IPS-20b (cell line): Measurements from ENCODE around the gene GNAO1.

ENCODE experiments used
- H3K27ac ChIP-seq: one replicate; pipeline ENCODE4 v1.5.1; 2013; ENCODE audit warnings: low read length
- H3K27me3 ChIP-seq: 2 replicates; pipeline ENCODE4 v1.6.1; 2013; ENCODE audit warnings: mild to moderate bottlenecking, low read length, inconsistent platforms; ENCODE audit not compliant: insufficient read depth
- H3K36me3 ChIP-seq: 2 replicates; pipeline ENCODE4 v1.6.1; 2013; ENCODE audit warnings: low read depth, mild to moderate bottlenecking, inconsistent platforms, low read length, moderate library complexity; ENCODE audit not compliant: insufficient read depth
- H3K4me1 ChIP-seq: 2 replicates; pipeline ENCODE4 v1.6.1; 2013; ENCODE audit warnings: mild to moderate bottlenecking, control low read depth, inconsistent platforms, low read length, moderate library complexity; ENCODE audit not compliant: insufficient read depth
- H3K4me3 ChIP-seq: 2 replicates; pipeline ENCODE4 v1.5.1; 2013; ENCODE audit warnings: mild to moderate bottlenecking, low read length, inconsistent platforms
- H3K9ac ChIP-seq: 2 replicates; pipeline ENCODE4 v1.6.1; 2013; ENCODE audit warnings: low read depth, mild to moderate bottlenecking, inconsistent platforms, low read length, moderate library complexity
- H3K9me3 ChIP-seq: 2 replicates; pipeline ENCODE4 v1.6.1; 2013; ENCODE audit warnings: mild to moderate bottlenecking, low read depth, low read length, inconsistent platforms; ENCODE audit not compliant: insufficient read depth

Gene GNAO1

DNA sequence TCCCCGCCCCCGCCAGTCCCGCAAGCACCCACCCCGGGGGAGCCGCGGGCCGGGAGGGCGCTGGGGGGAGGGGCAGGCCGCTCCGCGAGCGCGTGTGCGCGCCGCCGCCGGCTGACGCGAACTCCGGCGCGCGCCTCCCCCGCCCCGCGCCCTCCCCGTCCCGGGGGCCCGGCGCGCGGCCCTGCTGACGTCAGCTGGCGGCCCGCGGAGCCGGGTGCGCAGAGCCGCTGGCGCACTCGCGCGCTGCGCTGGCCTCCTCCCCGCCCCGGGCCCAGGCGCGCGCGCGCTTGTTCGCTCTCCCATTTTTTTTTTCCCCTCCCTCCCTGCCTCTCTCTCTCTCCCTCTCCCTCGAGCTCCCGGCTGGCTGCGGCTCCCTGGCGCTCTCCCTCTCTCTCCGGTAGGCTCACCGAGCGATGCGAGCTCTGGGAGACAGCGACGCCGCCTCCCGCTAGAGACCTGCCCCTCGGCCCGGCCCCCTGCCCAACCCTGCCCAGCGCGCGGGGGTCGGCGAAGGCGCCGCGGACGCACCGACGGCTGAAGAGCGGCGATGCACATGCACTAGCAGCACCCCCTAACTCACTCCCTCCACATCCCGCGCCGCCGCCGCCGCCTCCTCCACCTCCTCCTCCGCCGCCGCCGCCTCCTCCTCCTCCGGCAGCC lies at the start of gene GNAO1:
Gene GNAO1, plus strand, starts transcription at position 334 of the 660 bp plus-strand sequence. CDS start 747 bp downstream, outside the sequence.
- Histone ChIP-seq H3K27ac (no peak within 1 kb of the TSS), H3K9ac (peak within 1 kb of the TSS; percentile 60; the same call in 1 of the 2 replicates)

DNA sequence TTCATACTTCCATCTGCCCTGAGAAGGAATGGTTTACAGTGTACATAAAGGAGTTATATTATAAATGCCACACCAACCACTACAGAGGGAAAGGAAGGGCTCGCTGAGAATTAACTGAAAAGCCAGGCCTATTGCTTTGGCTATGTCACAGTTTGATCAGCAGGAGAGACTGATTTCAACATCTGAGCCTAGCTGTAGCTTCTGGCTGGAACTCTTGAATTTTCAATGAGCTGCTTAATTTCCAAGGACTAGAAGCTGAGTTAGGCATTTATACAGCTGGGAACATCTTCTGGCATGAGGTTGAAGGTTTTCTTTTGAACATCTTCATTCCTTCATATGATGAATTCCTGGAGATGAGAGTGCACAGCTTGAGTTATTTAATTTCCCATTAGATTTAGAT lies 47.6 kb upstream of the GNAO1 start:
- Histone ChIP-seq H3K36me3 (no peaks in the 10 kb centered on the region), H3K9me3 (no peaks in the 10 kb centered on the region), H3K9ac (no peak overlapping the region), H3K4me1 (no peaks in the 10 kb centered on the region; the same call in 1 of the 2 replicates), H3K27me3 (no peaks in the 10 kb centered on the region), H3K4me3 (no peak overlapping the region), H3K27ac (no peak overlapping the region)

More for the DNA sequence above, at the start of gene GNAO1:
- peaks cover 57% of the 10 kb centered on the region for H3K27me3 ChIP-seq
- H3K4me1 ChIP-seq = peaks cover 24% of the 10 kb centered on the region; the same call in 1 of the 2 replicates
- peak within 1 kb of the TSS; percentile 85 for H3K4me3 ChIP-seq
- no peaks in the 10 kb centered on the region for H3K36me3 ChIP-seq
- no peaks in the 10 kb centered on the region for H3K9me3 ChIP-seq

GRCh38 chr16:56145369-56145768 lies 45.9 kb upstream of the GNAO1 start:
- Histone ChIP-seq H3K36me3 (no peaks in the 10 kb centered on the region), H3K4me3 (no peak overlapping the region), H3K4me1 (no peaks in the 10 kb centered on the region; the same call in 1 of the 2 replicates), H3K9ac (no peak overlapping the region), H3K27ac (no peak overlapping the region), H3K9me3 (no peaks in the 10 kb centered on the region), H3K27me3 (no peaks in the 10 kb centered on the region)

- Histone ChIP-seq H3K4me3 (no peak overlapping the region), H3K27ac (no peak overlapping the region), H3K27me3 (no peaks in the 10 kb centered on the region), H3K9ac (no peak overlapping the region), H3K9me3 (peaks cover 4% of the 10 kb centered on the region), H3K4me1 (no peaks in the 10 kb centered on the region), H3K36me3 (no peaks in the 10 kb centered on the region)
Measured at GRCh38 chr16:56151621-56152020, 39.7 kb upstream of the GNAO1 start.

- no peak overlapping the region for H3K4me3 ChIP-seq
- H3K36me3 ChIP-seq = no peaks in the 10 kb centered on the region
- H3K9ac ChIP-seq = no peak overlapping the region
- no peaks in the 10 kb centered on the region for H3K9me3 ChIP-seq
- no peak overlapping the region for H3K27ac ChIP-seq
- H3K27me3 ChIP-seq = no peaks in the 10 kb centered on the region
- no peaks in the 10 kb centered on the region for H3K4me1 ChIP-seq
Measured at GRCh38 chr16:56161658-56162057, 29.6 kb upstream of the GNAO1 start.

DNA sequence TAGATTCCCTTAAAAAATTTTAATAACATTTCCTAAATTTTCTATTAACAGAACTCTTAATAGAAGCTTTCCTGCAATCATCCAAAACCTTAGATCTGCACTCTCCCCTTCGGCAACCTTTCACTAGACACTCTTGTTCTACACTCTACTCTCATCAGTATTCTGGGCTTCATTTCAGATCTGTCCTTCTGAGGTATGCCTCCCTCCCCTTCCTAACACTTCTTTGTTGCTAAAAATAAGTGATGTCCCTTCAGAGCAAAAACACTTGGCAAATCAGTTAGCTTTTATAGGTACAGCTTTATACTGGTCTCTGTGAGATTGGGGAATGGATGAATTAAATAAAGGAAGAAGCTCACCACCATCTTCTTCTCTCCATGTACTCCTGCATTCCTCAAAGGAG lies 28.2 kb upstream of the GNAO1 start:
- Histone ChIP-seq H3K4me3 (no peak overlapping the region), H3K9ac (no peak overlapping the region), H3K27me3 (no peaks in the 10 kb centered on the region), H3K4me1 (no peaks in the 10 kb centered on the region), H3K9me3 (no peaks in the 10 kb centered on the region), H3K36me3 (no peaks in the 10 kb centered on the region), H3K27ac (no peak overlapping the region)

- no peak overlapping the region for H3K9ac ChIP-seq
- H3K36me3 ChIP-seq = no peaks in the 10 kb centered on the region
- no peaks in the 10 kb centered on the region for H3K4me1 ChIP-seq
- no peak overlapping the region for H3K4me3 ChIP-seq
- no peaks in the 10 kb centered on the region for H3K9me3 ChIP-seq
- H3K27ac ChIP-seq = no peak overlapping the region
- no peaks in the 10 kb centered on the region for H3K27me3 ChIP-seq
Measured at GRCh38 chr16:56163938-56164337, 27.4 kb upstream of the GNAO1 start.

GRCh38 chr16:56164636-56165035 lies 26.7 kb upstream of the GNAO1 start:
- Histone ChIP-seq H3K4me3 (no peak overlapping the region), H3K27me3 (no peaks in the 10 kb centered on the region)

DNA sequence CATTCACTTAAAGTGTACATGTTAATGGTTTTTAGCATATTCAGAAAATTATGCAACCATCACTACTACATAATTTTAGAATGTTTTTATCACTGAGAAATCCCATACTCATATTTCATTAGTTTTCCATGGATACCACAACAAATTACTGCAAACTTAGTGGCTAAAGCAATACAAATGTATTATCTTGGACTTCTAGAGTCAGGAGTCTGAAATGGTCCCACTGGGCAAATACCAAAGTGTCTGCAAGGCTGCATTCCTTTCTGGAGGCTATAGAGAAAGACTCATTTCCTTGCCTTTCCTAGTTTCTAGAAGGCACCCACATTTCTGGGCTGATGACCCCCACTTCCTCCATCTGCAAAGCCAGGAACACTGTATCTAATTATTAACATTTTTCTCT lies 16.9 kb upstream of the GNAO1 start:
- no peaks in the 10 kb centered on the region for H3K4me1 ChIP-seq
- no peak overlapping the region for H3K9ac ChIP-seq
- no peaks in the 10 kb centered on the region for H3K36me3 ChIP-seq
- no peaks in the 10 kb centered on the region for H3K9me3 ChIP-seq
- H3K27ac ChIP-seq = no peak overlapping the region
- no peak overlapping the region for H3K4me3 ChIP-seq
- H3K27me3 ChIP-seq = no peaks in the 10 kb centered on the region

More at GRCh38 chr16:56164636-56165035, 26.7 kb upstream of the GNAO1 start:
- Histone ChIP-seq H3K9ac (no peak overlapping the region), H3K27ac (no peak overlapping the region), H3K4me1 (no peaks in the 10 kb centered on the region), H3K36me3 (no peaks in the 10 kb centered on the region), H3K9me3 (no peaks in the 10 kb centered on the region)

GRCh38 chr16:56181401-56181800 lies 9.9 kb upstream of the GNAO1 start:
- no peaks in the 10 kb centered on the region for H3K4me1 ChIP-seq
- H3K9me3 ChIP-seq = peaks cover 6% of the 10 kb centered on the region; the same call in 1 of the 2 replicates
- no peak overlapping the region for H3K27ac ChIP-seq
- no peak overlapping the region for H3K9ac ChIP-seq
- no peak overlapping the region for H3K4me3 ChIP-seq
- H3K27me3 ChIP-seq = no peaks in the 10 kb centered on the region
- no peaks in the 10 kb centered on the region for H3K36me3 ChIP-seq

DNA sequence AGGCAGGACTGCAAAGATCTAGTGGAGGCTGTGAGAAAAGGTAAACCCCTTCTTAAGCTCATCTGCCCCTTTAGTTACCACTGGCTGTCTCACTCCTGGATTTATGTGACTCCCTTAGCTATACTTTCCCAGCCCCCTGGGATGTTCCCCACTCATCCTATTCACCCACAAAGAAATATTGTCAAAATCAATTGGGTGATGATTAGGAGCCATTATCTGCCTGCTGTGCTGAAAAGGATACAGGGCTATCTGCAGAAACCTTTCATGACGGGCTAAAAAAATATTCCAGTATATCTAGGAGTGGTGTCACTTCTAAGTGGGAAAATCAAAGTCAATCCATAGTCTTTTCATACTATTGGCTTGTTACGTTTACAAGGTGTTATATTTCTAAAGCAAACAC lies 8.0 kb upstream of the GNAO1 start:
- Histone ChIP-seq H3K9me3 (peaks cover 6% of the 10 kb centered on the region; the same call in 1 of the 2 replicates), H3K27ac (no peak overlapping the region), H3K4me1 (no peaks in the 10 kb centered on the region), H3K36me3 (no peaks in the 10 kb centered on the region), H3K27me3 (peaks cover 7% of the 10 kb centered on the region), H3K4me3 (no peak overlapping the region), H3K9ac (no peak overlapping the region)

- no peak overlapping the region for H3K27ac ChIP-seq
- peaks cover 19% of the 10 kb centered on the region; the same call in 1 of the 2 replicates for H3K4me1 ChIP-seq
- no peaks in the 10 kb centered on the region for H3K36me3 ChIP-seq
- H3K9me3 ChIP-seq = no peaks in the 10 kb centered on the region
- peak overlapping the region; percentile 60; the same call in 1 of the 2 replicates for H3K9ac ChIP-seq
- H3K27me3 ChIP-seq = peaks cover 57% of the 10 kb centered on the region
- H3K4me3 ChIP-seq = peak overlapping the region; percentile 85
Measured at GRCh38 chr16:56190048-56190676, 1.1 kb upstream of the GNAO1 start.
